GM18907 (cell line): ENCODE measurements around the gene SETBP1.

Experiments used
- ATAC-seq: cut with Tn5 transposase; IDR thresholded peaks from one replicate; pipeline ENCODE4 v1.9.1; 2021; ENCODE audit warnings: mild to moderate bottlenecking, moderate library complexity; ENCODE audit not compliant: unreplicated experiment

SETBP1 gene

GRCh38 chr18:44730803-44731529 lies 50.3 kb downstream of the SETBP1 start:
- no peak for ATAC-seq

GRCh38 chr18:44731530-44732237 lies 51.0 kb downstream of the SETBP1 start:
- peak; percentile 68 for ATAC-seq

- ATAC-seq = no peak
Observed at GRCh38 chr18:44732238-44732563, 51.5 kb downstream of the SETBP1 start.

GRCh38 chr18:44732599-44732998 lies 51.9 kb downstream of the SETBP1 start:
- no peak for ATAC-seq

- no peak for ATAC-seq
Observed at GRCh38 chr18:44733069-44733753, 52.5 kb downstream of the SETBP1 start.

- no peak for ATAC-seq
Observed at GRCh38 chr18:44733754-44734465, 53.2 kb downstream of the SETBP1 start.

GRCh38 chr18:44735096-44735495 lies 54.4 kb downstream of the SETBP1 start:
- no peak for ATAC-seq

GRCh38 chr18:44736664-44737380 lies 56.1 kb downstream of the SETBP1 start:
- no peak for ATAC-seq

GRCh38 chr18:44737623-44738022 lies 56.9 kb downstream of the SETBP1 start:
- ATAC-seq = no peak

- ATAC-seq = no peak
Observed at GRCh38 chr18:44740000-44740399, 59.3 kb downstream of the SETBP1 start.

GRCh38 chr18:44741085-44741484 lies 60.4 kb downstream of the SETBP1 start:
- no peak for ATAC-seq

GRCh38 chr18:44741511-44741910 lies 60.8 kb downstream of the SETBP1 start:
- ATAC-seq = no peak

GRCh38 chr18:44742126-44742525 lies 61.4 kb downstream of the SETBP1 start:
- no peak for ATAC-seq

GRCh38 chr18:44742718-44743311 lies 62.1 kb downstream of the SETBP1 start:
- ATAC-seq = no peak

- no peak for ATAC-seq
Observed at GRCh38 chr18:44743631-44744030, 62.9 kb downstream of the SETBP1 start.

GRCh38 chr18:44744161-44745121 lies 63.8 kb downstream of the SETBP1 start:
- no peak for ATAC-seq

GRCh38 chr18:44747157-44747556 lies 66.5 kb downstream of the SETBP1 start:
- no peak for ATAC-seq

GRCh38 chr18:44748582-44748981 lies 67.9 kb downstream of the SETBP1 start:
- no peak for ATAC-seq

GRCh38 chr18:44750774-44751173 lies 70.1 kb downstream of the SETBP1 start:
- ATAC-seq = no peak
